Stimulated activated CD8-positive, alpha-beta memory T cell treated with anti-CD3 and anti-CD28 coated beads, Interleukin-12 subunit alpha, Interleukin-12 subunit beta, amount 100 ng/mL, for 24 hours (primary cell): ENCODE results near the gene RNF113B.

Source experiments
- DNase-seq: peaks from one replicate; pipeline ENCODE4 v3.0.0-alpha.2; 2020; ENCODE audit errors: extremely low read depth

RNF113B gene

DNA sequence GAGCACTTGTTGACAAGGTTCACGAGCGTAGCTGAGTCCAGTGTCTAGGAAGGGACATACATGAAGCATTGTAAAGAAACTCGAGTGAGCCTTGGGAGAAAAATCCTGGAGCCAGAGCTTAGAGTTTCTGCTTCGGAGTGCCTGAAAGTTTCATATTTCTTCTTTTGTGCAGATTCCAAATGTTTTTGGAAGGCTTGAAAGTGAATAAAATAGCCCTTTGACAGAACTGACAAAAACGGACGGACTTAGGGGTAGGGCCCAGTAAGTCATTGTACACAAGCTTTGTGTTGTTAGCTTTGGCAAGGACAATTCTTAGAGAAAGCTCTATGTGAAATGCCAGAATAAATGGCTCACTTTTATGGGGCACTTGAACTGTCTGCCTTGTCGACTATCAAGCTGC is 2.8 kb downstream of the RNF113B start:
- no peak for DNase-seq

DNA sequence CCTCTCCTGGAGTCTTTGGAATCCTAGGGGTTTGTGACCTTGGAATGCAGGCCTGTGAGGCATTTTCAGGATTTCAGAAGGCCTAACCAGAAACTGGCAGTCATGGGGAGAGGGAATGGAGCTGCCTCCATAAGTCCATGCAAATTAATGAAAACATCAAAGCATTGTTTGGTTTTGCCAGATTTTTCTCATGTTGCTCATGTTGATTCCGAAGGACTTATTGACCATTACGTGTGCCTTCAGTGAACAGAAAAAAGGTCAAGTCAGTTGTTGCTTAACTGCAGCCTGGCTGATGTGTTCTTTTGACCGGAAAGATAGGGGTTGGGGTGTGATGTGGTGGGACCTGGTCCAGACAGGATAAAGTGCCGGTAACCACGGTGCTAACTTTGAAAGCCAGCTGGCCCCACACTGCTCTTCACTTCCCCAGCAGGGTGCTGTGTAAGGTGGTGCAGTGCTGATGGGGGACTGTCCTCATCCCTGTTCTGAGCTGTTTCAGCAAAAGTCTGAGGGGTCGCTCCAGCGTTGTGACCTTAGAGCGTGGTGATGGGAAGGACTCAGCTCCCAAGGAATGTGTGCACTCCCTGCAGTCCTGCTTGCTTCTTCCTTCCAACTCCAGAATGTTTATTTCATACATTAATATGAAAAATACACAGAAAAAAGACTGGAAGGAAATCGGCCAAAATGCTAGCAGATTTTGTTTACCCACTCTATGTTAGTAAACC is 3.5 kb downstream of the RNF113B start:
- DNase-seq, result no peak

DNA sequence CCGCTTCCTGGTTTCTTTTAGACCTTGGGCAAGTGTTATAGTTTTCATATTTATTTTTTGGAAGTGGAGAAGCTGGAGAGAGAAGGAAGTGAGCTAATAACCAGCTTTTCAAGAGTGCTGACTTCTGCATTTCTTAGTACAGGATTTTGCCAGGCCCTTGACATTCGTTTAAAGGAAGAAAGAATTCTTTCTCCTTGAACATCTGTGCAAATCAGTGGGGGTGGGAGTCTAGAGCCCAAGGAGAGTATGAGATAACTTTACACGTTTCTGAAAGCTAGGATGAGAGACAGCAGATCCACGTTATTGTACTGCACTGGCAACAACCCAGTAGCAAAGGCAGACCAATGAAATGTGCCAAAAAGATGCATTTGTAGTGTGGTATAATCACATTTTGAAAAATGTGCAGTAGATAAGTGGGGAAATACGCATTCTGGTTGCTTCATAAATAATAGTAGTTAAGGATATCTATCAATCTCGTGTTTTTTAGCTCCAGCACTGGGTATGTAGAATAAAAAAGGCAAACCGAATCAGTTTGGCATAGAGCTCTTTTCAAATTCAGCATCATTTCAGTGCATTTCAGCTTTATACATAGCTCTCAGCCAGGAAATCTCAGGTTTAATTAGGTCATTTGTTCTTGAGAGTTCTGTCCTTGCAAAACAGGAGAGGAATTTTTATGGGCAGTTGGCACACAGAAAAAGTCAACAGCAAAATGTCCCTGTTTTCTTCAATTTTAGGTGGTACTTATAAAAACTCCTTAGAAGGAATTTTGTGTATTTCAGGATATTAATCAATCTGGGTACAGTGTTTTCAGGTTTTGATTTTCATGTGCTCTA is 4.3 kb downstream of the RNF113B start:
- DNase-seq, result no peak

DNA sequence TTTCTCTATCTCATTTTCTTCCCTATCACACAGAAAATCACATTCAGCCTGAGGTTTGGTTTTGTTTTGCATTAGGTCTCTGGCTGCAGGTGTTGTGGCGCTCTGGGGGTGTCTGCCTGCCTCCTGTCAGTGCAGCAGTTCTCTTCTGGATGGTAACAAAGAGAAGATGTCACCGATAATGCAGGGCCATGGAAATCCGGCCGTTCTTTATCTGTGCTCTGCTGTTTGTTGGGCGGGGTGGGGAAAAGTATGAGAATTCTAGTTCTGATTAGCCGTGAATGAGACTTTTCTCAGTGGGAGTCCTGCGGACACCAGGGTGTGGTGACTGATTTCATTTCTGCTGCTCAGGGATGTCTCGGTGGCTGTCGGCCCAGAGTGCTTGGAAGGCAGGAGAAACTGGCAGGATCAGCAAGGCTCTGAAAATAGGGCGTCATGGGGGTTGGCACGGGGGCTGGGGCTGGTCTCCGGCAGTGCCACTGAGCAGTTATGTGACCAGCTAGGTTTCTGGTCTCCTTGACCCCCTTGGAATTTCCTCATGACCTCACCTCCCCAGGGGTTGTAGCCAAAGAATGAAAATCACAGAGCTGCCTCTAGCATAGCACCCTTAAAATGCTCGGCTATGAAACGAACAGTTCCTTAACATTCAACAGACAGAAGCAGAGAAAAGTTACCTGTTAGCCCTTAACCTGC is 5.0 kb downstream of the RNF113B start:
- no peak for DNase-seq

DNA sequence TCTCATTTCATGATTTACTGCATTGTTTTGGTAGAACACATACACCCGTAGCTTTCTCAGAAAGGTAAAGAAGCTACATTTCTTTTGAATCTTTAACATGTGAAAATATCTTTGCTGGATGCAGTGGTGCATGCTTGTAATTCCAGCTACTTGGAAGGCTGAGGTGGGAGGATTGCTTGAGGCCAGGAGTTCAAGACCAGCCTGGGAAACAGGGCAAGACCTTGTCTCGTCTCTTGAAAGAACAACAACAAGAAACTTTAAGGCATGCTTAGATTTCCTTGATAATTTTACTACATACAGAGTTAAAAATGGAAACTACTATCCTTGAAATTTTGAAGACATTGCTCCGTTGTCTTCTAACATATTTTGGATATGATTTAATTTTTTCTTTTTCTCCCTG is 7.7 kb downstream of the RNF113B start:
- no peak for DNase-seq

DNA sequence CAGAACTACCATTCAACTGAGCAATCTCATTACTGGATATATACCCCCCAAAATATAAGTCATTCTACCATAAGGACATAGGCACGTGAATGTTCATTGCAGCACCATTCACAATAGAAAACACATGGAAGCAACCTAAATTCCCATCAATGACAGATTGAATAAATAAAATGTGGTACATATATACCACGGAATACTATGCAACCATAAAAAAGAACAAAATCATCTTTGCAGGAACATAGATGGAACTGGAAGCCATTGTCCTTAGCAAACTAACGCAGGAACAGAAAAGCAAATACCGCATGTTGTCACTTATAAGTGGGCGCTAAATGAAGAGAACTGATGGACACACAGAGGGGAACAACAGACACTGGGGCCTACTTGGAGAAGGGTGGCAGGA is 14.1 kb downstream of the RNF113B start:
- no peak for DNase-seq

DNA sequence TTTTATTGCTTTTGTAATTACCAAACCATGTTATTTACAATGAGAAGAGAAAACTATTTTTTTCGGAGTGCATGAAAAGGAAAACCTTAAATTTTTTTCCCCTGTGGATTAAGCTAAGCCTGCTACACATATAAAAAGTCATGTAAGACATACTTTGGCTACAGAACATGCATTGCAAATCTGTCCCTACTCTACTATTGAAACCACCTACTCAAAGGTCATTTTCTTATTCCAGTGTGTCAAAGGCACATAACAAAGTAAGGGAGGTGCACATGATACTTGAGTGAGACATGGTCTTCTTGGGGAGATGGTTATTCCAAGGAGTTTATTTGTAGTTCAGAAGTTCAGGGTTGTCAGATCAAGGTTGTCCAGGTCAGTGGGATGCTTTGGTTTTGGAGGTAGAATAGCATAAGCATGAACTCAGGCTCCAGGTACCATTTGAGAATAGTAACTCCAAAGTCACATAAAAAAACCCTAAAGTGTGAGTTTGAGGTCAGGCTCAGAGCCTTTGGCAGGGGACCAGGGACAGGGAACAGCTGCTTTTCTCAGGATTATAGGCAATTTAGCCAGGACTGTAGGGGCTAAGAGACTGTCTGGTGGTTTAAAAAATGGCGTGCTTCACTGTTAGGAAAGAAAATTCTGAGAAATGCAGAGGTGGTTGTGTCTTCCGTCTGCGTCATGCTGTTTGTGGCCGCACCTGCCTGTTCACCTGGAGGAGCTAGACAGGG is 18.7 kb downstream of the RNF113B start:
- DNase-seq, result no peak

DNA sequence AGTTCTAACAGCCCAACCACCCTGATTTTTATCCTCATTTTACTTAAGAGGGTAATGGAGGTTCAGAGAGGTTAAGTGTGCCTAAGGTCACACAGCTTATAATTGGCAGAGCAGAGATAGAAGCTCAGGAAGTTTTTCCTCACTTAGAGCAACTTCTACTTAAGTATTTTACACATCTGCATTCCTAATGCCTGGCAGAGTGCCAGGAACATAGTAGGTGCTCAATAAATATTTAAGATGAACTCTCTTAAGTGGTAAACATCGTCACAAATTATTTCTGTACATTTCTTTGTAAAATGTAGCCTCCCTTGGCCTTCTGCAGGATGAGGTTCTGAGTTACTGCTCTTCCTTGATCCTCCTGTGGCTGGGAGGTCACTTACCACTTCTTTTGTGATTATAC is 19.5 kb downstream of the RNF113B start:
- no peak for DNase-seq

DNA sequence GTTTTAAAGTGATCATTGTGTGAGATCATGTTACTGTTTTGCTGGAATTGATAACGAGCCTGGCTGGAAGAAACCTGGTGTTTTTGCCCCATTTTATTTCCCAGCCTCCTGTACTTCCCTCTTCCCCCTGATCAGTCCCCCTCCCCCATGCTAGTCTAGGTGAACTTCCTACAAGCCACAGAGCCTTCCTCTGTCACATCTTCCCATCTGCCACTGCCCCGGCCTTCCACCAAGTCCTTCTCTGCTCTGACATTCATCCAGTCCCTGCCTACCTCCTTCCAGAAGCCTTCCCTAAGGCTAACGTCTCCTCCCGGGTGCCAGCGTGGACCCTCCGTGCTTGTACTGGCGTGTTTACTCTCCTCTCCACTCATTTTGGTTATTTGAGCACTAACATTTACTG is 19.9 kb downstream of the RNF113B start:
- DNase-seq, result no peak

DNA sequence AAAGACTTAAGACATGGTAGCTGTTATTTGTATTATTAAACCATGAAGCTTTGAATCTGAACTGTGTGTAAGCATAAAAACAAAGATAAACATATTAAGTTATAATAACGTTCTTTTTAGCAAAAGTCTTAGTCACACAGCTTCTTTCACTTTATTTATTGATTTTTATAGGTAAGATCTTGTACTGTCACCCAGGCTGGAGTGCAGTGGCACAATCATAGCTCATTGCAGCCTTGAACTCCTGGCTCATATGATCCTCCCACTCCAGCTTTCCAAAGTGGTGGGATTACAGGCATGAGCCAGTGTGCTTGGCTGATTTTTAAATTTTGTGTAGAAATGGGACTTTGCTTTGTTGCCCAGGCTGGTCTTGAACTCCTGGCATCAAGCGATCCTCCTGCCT is 20.8 kb downstream of the RNF113B start:
- no peak for DNase-seq

DNA sequence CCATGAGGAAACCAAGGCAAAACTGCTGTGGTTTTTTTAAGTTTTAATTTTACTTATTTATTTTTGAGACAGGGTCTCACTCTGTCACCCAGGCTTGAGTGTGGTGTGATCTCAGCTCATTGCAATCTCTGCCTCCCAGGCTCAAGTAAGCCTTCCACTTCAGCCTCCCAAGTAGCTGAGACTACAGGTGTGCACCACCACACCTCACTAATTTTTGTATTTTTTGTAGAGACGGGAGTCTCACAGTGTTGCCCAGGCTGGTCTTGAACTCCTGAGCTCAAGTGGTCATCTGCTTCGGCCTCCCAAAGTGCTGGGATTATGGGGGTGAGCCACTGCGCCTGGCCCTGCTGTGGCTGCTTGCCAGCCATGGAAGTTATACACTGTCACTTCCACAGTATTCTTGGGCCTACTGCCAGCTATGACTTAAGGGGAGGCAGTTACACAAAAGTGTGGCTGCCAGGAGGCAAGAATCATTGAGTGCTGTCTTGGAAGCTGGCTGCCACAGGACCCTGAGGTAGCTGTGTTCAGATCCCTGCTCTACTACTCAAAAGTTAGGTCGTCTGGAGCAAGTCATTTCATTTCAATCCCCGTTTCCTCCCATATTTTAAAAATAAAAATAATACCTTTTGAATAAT is 21.5 kb downstream of the RNF113B start:
- no peak for DNase-seq

DNA sequence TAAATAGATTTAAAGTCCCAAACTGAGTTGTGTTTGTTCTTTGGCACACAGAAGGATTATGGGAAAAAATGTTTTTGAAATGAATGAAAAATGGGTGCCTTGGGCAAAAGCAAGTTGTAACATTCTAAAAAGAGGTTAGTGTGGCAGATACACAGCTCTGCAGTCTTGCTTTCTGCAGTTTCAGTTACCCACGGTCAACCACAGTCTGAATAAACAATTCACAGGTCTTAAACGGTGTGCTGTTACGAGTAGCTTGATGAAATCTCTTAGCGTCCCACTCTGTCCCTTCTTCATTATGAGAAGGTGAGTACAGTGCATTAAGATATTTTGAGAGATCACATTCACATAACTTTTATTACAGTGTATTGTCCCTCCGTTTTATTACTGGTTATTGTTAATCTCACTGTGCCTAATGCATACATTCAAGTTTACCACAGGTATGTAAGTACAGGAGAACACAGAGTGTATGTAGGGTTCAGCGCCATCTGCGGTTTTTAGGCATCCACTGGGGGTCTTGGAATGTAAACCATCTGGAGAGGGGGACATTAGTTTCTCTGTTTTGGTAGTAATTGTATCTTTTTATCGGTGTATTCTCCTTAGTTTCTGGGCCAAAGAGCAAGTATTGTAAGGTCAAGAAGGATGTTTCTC is 26.1 kb downstream of the RNF113B start:
- no peak for DNase-seq

DNA sequence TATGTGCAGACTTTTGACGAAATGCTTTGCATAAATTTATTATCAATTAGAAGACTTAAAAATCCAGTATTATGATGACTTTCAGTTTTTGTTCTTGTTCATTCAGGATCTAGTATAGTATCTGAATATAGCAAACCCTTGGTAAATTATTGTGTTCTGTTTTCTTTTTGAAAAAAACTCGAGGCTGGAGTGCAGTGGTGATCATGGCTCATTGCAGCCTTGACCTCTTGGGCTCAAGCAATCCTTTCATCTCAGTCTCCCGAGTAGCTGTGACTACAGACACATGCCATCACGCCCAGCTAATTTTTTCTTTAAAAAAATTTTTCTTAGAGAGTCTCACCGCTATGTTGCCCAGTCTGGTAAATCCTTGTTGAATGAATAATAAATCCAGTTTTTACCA is 29.5 kb downstream of the RNF113B start:
- no peak for DNase-seq

DNA sequence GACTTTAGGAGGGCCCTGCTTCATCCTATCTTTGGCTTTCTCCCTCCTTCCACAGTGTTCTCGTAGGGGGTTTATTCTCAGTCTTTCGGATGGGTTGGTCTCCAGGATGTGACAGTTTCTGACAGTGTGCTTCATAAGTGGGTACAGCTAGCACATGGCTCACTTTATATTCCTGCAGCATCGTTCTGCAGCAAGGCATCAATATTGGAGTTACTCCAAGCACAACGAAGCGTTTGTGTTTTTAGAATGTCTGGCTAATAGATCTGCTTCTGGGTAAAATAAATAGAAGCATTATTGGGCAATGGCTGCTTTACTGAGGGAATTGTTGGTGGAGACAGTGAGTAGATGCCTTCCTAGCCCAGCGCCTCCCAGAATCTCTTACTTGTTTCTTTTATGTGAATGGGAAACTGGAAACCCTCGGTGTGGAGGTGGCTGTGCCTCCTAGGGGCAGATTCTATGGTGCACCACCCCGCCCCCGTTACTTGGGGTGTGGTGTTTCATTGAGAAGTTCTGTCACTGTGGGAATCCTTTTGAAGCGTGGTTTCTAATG is 32.2 kb downstream of the RNF113B start:
- no peak for DNase-seq

DNA sequence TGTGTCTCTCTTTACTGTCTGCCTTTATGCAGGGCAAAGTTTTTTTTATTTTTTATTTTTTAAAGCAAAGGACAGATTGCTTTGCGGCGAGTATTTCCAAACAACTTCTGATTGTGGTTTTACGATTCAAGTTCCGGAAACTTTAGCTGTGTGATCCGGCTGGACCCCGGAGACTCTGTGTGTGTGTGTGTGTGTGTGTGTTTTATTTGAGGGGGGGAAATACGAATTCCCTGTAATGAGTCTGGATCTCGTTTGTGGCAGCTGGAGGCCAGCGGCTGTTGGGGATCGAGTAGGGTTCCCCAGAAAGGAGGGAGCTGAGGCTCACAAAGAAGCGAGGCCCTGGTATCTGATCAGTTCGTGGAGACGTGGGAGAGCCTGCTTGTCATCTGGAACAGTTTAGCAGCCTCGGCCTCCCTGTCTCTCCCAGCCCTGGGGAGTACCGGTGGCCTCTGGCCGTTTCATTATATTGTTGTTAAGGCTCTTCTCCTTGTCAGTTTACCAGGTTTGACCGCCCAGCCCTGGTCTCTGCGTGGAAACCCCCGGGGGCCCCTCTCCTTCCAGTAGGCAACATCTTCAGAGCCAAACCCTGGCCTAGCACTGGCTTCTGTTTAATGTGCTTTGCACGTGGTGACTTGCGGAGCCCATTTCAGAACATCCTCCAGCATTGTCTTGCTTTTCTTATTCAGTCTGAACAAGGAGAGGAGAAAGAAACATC is 32.9 kb downstream of the RNF113B start:
- DNase-seq, result no peak

DNA sequence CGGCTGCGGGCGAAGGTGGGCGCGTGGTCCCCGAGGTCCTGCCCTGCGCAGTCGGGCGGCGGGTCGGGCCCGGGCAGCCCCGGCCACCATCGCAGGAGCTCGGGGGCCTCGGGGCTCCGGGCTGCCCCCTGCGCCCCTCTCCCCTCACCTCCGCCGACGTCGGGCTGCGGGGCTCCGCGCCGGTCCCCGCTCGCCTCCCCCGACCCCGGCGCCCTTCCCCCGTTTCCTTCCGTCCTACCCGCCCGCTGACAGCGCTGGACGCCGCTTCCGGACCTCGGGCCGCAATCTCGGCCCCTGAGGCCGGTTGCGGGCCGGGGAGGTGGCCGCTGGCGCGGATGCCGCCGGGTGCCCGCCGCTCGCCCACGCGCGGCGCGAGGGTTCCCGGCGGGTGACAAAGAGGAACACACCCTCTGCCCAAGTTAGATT is 33.5 kb downstream of the RNF113B start:
- no peak for DNase-seq

DNA sequence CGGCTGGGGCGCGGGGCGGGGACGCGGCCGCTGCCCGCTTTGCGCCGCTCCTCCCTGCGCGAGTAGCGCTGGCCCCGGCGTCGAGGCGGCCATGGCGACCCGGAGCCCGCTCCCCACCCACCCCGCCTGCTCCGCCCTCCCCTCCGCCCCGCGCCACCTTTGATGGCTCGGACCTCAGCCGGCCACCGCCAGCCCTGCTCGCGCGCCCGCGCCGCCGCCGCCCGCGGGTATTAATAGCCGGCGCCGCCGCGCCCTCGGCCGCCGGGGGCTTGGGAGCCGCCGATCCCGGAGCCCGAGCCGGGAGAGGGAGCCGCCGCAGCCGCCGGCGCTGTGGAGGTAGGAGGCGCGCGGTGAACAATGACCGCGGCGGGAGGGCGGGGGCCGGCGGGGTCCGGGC is 33.9 kb downstream of the RNF113B start:
- DNase-seq, result no peak

DNA sequence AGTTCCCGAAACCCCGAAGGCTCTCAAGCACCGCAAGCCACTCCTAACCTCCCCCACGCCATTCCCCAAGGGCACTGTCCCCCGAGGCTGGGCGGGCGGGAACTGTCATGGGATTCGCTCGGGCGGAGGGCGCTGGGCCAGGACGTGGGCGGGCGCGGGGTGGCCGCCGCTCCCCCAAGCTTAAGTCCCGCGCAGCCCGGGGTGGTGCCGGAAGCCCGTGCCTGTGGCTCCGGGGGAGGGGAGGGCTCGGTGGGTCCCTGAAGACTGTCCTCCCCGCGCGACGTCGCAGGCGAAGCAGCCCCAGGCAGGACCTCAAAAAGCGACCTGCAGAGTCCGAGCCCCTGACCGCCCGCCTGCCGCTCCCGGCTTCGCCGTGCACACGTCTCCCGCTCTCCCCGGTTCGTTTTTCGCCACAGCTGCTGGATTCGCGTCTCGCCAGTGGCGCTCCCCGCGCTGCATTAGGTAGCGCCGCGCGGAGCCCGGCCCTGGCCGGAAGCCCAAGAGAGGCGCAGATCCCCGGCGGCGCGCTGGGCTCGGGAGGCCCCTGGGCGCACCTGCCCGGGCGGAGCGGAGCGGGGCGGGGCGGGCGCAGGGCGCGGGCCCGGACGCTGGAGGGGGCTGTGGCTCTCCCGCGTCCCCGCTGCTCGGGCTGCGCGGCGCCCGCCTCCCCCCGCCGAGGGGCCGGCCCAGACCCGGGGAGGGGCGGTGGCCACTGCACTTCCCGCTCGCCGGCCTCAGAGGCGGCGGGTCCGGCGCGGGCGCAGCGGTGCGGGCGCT is 34.5 kb downstream of the RNF113B start, which contains the start of gene FARP1:
Gene FARP1 (plus strand): TSS at position 715 of the 777 bp plus-strand sequence. CDS start 70,149 bp downstream, outside the sequence.
- DNase-seq, result no peak
